ENCODE data around the gene COBLL1.

COBLL1 gene

GRCh38 chr2:164840458-164840929 lies 1.1 kb downstream of the COBLL1 start:
- Histone ChIP-seq H3K27me3 (peaks cover 20% of the 10 kb centered on the region), H3K9me3 (no peaks in the 10 kb centered on the region), H3K9ac (peak overlapping the region; percentile 81), H3K4me3 (peak overlapping the region; percentile 87), H4K20me1 (no peaks in the 10 kb centered on the region), H3K27ac (no peak overlapping the region), H3K4me1 (peaks cover 8% of the 10 kb centered on the region), H3K36me3 (no peaks in the 10 kb centered on the region), H3K4me2 (peak overlapping the region; percentile 96)
- TF ChIP-seq Cebpa-rat (IDR thresholded peaks at IDR 0.05): no peak

GRCh38 chr2:164839914-164840457 lies 1.6 kb downstream of the COBLL1 start:
- Histone ChIP-seq H4K20me1 (no peaks in the 10 kb centered on the region), H3K27me3 (peaks cover 20% of the 10 kb centered on the region), H3K4me3 (peak overlapping the region; percentile 87; the same call in 1 of the 2 replicates), H3K27ac (no peak overlapping the region), H3K4me1 (peaks cover 8% of the 10 kb centered on the region), H3K9me3 (no peaks in the 10 kb centered on the region), H3K9ac (no peak overlapping the region), H3K4me2 (peak overlapping the region; percentile 96), H3K36me3 (no peaks in the 10 kb centered on the region)
- TF ChIP-seq Cebpa-rat (IDR thresholded peaks at IDR 0.05): no peak

DNA sequence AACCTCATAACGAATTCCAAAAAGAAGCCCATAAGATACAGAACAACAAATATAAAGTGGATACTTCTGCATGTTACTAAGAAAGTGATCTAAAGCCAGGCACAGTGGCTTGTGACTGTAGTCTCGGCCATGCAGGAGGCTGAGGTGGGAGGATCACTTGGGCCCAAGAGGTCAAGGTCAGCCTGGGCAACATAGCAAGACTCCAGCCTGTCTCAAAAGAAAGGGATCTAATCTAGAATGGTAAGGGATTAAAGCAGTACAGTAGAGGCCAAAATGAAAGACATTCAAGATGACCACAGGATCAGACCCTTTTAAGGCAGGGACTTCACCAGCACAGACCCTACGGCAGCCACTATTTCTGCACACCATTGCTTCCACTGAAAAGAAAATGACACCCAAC lies 3.8 kb downstream of the COBLL1 start:
- H4K20me1 ChIP-seq: no peaks in the 10 kb centered on the region
- H3K9ac ChIP-seq: no peak overlapping the region
- no peak overlapping the region for H3K4me3 ChIP-seq
- peaks cover 8% of the 10 kb centered on the region for H3K4me1 ChIP-seq
- no peaks in the 10 kb centered on the region for H3K9me3 ChIP-seq
- peaks cover 20% of the 10 kb centered on the region for H3K27me3 ChIP-seq
- no peak overlapping the region for H3K4me2 ChIP-seq
- no peak overlapping the region for H3K27ac ChIP-seq
- no peaks in the 10 kb centered on the region for H3K36me3 ChIP-seq
- TF ChIP-seq Cebpa-rat (IDR thresholded peaks at IDR 0.05): no peak

DNA sequence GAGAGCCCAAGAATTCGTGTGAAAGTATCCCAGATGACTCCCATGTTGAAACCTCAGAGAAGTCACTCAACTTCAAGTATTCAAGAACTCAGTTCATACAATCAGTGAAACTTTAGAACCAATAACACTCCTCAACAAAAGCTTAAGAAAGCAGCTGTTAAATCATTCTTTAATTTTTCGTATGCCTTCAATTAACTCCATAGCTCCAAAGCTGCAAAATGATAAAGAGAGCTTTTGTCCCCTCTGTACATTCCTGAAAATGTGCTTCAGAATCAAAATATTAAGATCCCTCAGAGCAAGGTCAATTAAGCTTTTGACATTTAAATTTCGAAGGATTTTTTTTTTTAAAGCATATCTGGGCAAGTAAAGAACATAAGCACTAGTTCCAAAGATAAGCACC lies 4.7 kb downstream of the COBLL1 start:
- Histone ChIP-seq H3K4me2 (no peak overlapping the region), H3K9me3 (no peaks in the 10 kb centered on the region), H3K27me3 (peaks cover 20% of the 10 kb centered on the region), H3K4me3 (no peak overlapping the region), H3K4me1 (peaks cover 8% of the 10 kb centered on the region), H4K20me1 (no peaks in the 10 kb centered on the region), H3K27ac (no peak overlapping the region), H3K36me3 (no peaks in the 10 kb centered on the region), H3K9ac (no peak overlapping the region)
- TF ChIP-seq Cebpa-rat (IDR thresholded peaks at IDR 0.05): no peak

GRCh38 chr2:164835302-164835701 lies 6.3 kb downstream of the COBLL1 start:
- Histone ChIP-seq H3K4me2 (no peak overlapping the region), H3K27me3 (peaks cover 12% of the 10 kb centered on the region), H4K20me1 (no peaks in the 10 kb centered on the region), H3K9ac (no peak overlapping the region), H3K27ac (no peak overlapping the region), H3K4me1 (no peaks in the 10 kb centered on the region), H3K9me3 (no peaks in the 10 kb centered on the region), H3K36me3 (no peaks in the 10 kb centered on the region), H3K4me3 (no peak overlapping the region)
- no peak for TF ChIP-seq Cebpa-rat (IDR thresholded peaks at IDR 0.05)

- H3K27ac ChIP-seq: no peak overlapping the region
- no peak for TF ChIP-seq Cebpa-rat (IDR thresholded peaks at IDR 0.05)
Measured at GRCh38 chr2:164831887-164832286, 9.7 kb downstream of the COBLL1 start.

DNA sequence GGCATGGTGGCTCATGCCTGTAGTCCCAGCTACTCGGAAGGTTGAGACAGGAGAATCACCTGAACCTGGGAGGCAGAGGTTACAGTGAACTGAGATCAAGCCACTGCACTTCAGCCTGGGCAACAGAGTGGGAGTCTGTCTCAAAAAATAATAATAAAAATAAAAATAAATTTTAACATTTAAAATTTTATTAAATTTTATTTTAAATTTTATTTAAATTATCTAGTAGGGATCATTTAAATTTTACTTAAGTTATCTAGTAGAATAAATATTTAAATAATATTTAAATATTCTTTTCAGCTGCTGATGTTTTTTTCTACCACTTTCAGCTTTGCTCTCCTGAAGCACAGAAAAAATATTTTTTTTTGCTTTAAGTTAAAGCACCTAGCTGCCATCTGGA lies 10.4 kb downstream of the COBLL1 start:
- Histone ChIP-seq H3K27ac (no peak overlapping the region), H3K9me3 (no peaks in the 10 kb centered on the region), H3K27me3 (no peaks in the 10 kb centered on the region), H4K20me1 (no peaks in the 10 kb centered on the region), H3K4me2 (no peak overlapping the region), H3K4me1 (no peaks in the 10 kb centered on the region), H3K36me3 (no peaks in the 10 kb centered on the region), H3K9ac (no peak overlapping the region), H3K4me3 (no peak overlapping the region)
- no peak for TF ChIP-seq Cebpa-rat (IDR thresholded peaks at IDR 0.05)

More at GRCh38 chr2:164831887-164832286, 9.7 kb downstream of the COBLL1 start:
- no peaks in the 10 kb centered on the region for H3K36me3 ChIP-seq
- no peak overlapping the region for H3K4me3 ChIP-seq
- no peaks in the 10 kb centered on the region for H4K20me1 ChIP-seq
- H3K4me2 ChIP-seq: no peak overlapping the region
- H3K4me1 ChIP-seq: no peaks in the 10 kb centered on the region
- no peak overlapping the region for H3K9ac ChIP-seq
- H3K27me3 ChIP-seq: no peaks in the 10 kb centered on the region
- no peaks in the 10 kb centered on the region for H3K9me3 ChIP-seq

GRCh38 chr2:164826293-164827243 lies 15.1 kb downstream of the COBLL1 start:
- H3K4me1 ChIP-seq: no peaks in the 10 kb centered on the region
- no peaks in the 10 kb centered on the region for H4K20me1 ChIP-seq
- H3K4me3 ChIP-seq: no peak overlapping the region
- no peak overlapping the region for H3K9ac ChIP-seq
- TF ChIP-seq Cebpa-rat (IDR thresholded peaks at IDR 0.05): no peak
- no peaks in the 10 kb centered on the region for H3K36me3 ChIP-seq
- no peaks in the 10 kb centered on the region for H3K27me3 ChIP-seq
- no peak overlapping the region for H3K27ac ChIP-seq
- H3K9me3 ChIP-seq: no peaks in the 10 kb centered on the region
- H3K4me2 ChIP-seq: no peak overlapping the region

GRCh38 chr2:164824872-164825271 lies 16.8 kb downstream of the COBLL1 start:
- Histone ChIP-seq H3K27me3 (no peaks in the 10 kb centered on the region), H3K9ac (no peak overlapping the region), H3K4me2 (no peak overlapping the region), H3K4me1 (no peaks in the 10 kb centered on the region), H3K4me3 (no peak overlapping the region), H4K20me1 (no peaks in the 10 kb centered on the region), H3K9me3 (no peaks in the 10 kb centered on the region), H3K27ac (no peak overlapping the region), H3K36me3 (no peaks in the 10 kb centered on the region)
- no peak for TF ChIP-seq Cebpa-rat (IDR thresholded peaks at IDR 0.05)

- Histone ChIP-seq H3K9ac (no peak overlapping the region), H3K4me2 (no peak overlapping the region), H3K9me3 (no peaks in the 10 kb centered on the region), H3K4me1 (no peaks in the 10 kb centered on the region), H4K20me1 (no peaks in the 10 kb centered on the region), H3K36me3 (no peaks in the 10 kb centered on the region), H3K4me3 (no peak overlapping the region), H3K27me3 (no peaks in the 10 kb centered on the region), H3K27ac (no peak overlapping the region)
- TF ChIP-seq Cebpa-rat (IDR thresholded peaks at IDR 0.05): no peak
Measured at GRCh38 chr2:164823126-164823525, 18.5 kb downstream of the COBLL1 start.
